HepG2 (cell line): ENCODE data around the gene GIPC1. TPM values are rescaled to one million over a fixed set of nuclear protein-coding genes. Genes with fewer than 3 reads are reported as not detected.

Experiments used
- DMAP1 ChIP-seq: IDR thresholded peaks from 2 replicates; pipeline ENCODE4 v1.6.1; 2016
- DMTF1 ChIP-seq: sonication (generic); formaldehyde crosslinking; IDR thresholded peaks from 2 replicates; pipeline ENCODE4 v1.4.0; 2020; ENCODE audit warnings: mild to moderate bottlenecking, missing genetic modification reagents
- FOXA1 ChIP-seq, 2 experiments: fragments of 450-650 bp in 1 of 2; sonication (generic) in 1 of 2; formaldehyde crosslinking in 1 of 2; IDR thresholded peaks; 2 replicates each; pipeline versions ENCODE4 v1.4.0 to v1.6.1; 2016 to 2020; ENCODE audit warnings: missing genetic modification reagents in 1 of 2
- FOXP4 ChIP-seq: sonication (generic); formaldehyde crosslinking; IDR thresholded peaks from 2 replicates; pipeline ENCODE4 v1.4.0; 2020; ENCODE audit warnings: missing genetic modification reagents
- JARID2 ChIP-seq: sonication (generic); formaldehyde crosslinking; IDR thresholded peaks from 2 replicates; pipeline ENCODE4 v1.8.1; 2023; ENCODE audit warnings: missing genetic modification reagents, inconsistent platforms; ENCODE audit not compliant: insufficient replicate concordance
- PCBP1 ChIP-seq: fragments of 200-400 bp; formaldehyde crosslinking; IDR thresholded peaks from 2 replicates; pipeline ENCODE4 v1.6.1; 2017; ENCODE audit warnings: mild to moderate bottlenecking, low read depth, low read length, borderline replicate concordance
- RBFOX2 ChIP-seq: fragments of 200-400 bp; formaldehyde crosslinking; IDR thresholded peaks from 2 replicates; pipeline ENCODE4 v1.6.1; 2017; ENCODE audit warnings: low read depth, mild to moderate bottlenecking, low read length
- TBL1XR1 ChIP-seq: fragments of 150-350 bp; IDR thresholded peaks from 2 replicates; pipeline ENCODE4 v1.6.1; 2014; ENCODE audit warnings: borderline replicate concordance, low read length; ENCODE audit not compliant: partially characterized antibody
- TCF12 ChIP-seq, 2 experiments: fragments of 450-650 bp in 1 of 2; sonication (generic) in 1 of 2; formaldehyde crosslinking in 1 of 2; IDR thresholded peaks; 2 replicates each; pipeline versions ENCODE4 v1.6.1 to v1.8.0; 2017 to 2022; ENCODE audit warnings: antibody characterized with exemption in 1 of 2, mild to moderate bottlenecking in 1 of 2, missing genetic modification reagents in 1 of 2, moderate library complexity in 1 of 2
- ZFX ChIP-seq: sonication (generic); formaldehyde crosslinking; IDR thresholded peaks from 2 replicates; pipeline ENCODE4 v1.4.0; 2020; ENCODE audit warnings: mild to moderate bottlenecking, low read depth, missing genetic modification reagents, moderate library complexity
- polyA plus RNA-seq, 8 experiments: library from polyadenylated mRNA; depleted of rRNA in 3 of 8; stranded (reverse) in 7 of 8; unstranded in 1 of 8; fragments of >200 nt; fragmentation: Illumina TruSeq in 4 of 8; extraction: Trizol in 4 of 8; gene quantifications; 2 replicates each; pipeline versions ENCODE4 v1.2.1 to v1.2.3, GENCODE V29; 2011 to 2016; ENCODE audit warnings: low read depth in 4 of 8, missing spikeins in 1 of 8, mixed read lengths in 1 of 8; ENCODE audit not compliant: insufficient read depth in 1 of 8
- total RNA-seq, 5 experiments: library from RNA; depleted of rRNA; stranded (reverse); fragments of >200 nt; fragmentation: Illumina TruSeq; extraction: Trizol; gene quantifications; 2 replicates each; pipeline ENCODE4 v1.2.3, GENCODE V29; 2016; ENCODE audit warnings: low read depth in 1 of 5
- TF ChIP-seq, protein P1 (sequence below): sonication (generic); formaldehyde crosslinking; IDR thresholded peaks from 2 replicates; pipeline ENCODE4 v1.5.0; 2020; ENCODE audit warnings: mild to moderate bottlenecking, missing genetic modification reagents

The GIPC1 gene
- total and polyA plus RNA-seq, 2 of the 13 experiments (the other 11 are each of a cell fraction or from before 2014, with no cell fraction given), result 27.1 to 48.1 TPM

GRCh38 chr19:14515501-14516047, 19.6 kb upstream of the GIPC1 start (continued):
- peak; percentile 22; the same call in 1 of the 2 replicates for TF ChIP-seq ZFX (CRISPR knock-in tag)
- TF ChIP-seq TBL1XR1, result no peak
- TF ChIP-seq JARID2, result no peak
- no peak for TF ChIP-seq DMTF1
- TF ChIP-seq FOXP4, result no peak
- TF ChIP-seq FOXA1 (IDR thresholded peaks at IDR 0.05), result no peak
- TF ChIP-seq FOXA1 (CRISPR knock-in tag; IDR thresholded peaks at IDR 0.05), result no peak
- no peak for TF ChIP-seq DMAP1 (CRISPR knock-in tag)
- TF ChIP-seq, protein P1, sequence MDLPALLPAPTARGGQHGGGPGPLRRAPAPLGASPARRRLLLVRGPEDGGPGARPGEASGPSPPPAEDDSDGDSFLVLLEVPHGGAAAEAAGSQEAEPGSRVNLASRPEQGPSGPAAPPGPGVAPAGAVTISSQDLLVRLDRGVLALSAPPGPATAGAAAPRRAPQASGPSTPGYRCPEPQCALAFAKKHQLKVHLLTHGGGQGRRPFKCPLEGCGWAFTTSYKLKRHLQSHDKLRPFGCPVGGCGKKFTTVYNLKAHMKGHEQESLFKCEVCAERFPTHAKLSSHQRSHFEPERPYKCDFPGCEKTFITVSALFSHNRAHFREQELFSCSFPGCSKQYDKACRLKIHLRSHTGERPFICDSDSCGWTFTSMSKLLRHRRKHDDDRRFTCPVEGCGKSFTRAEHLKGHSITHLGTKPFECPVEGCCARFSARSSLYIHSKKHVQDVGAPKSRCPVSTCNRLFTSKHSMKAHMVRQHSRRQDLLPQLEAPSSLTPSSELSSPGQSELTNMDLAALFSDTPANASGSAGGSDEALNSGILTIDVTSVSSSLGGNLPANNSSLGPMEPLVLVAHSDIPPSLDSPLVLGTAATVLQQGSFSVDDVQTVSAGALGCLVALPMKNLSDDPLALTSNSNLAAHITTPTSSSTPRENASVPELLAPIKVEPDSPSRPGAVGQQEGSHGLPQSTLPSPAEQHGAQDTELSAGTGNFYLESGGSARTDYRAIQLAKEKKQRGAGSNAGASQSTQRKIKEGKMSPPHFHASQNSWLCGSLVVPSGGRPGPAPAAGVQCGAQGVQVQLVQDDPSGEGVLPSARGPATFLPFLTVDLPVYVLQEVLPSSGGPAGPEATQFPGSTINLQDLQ, result no peak
- peak; percentile 41 for TF ChIP-seq RBFOX2
- no peak for TF ChIP-seq TCF12 (IDR thresholded peaks at IDR 0.05)
- TF ChIP-seq TCF12 (CRISPR knock-in tag; IDR thresholded peaks at IDR 0.05), result peak; percentile 30; the same call in 1 of the 2 replicates
- no peak for TF ChIP-seq PCBP1
